ENCODE measurements around the gene CLDN34.

CLDN34 gene

DNA sequence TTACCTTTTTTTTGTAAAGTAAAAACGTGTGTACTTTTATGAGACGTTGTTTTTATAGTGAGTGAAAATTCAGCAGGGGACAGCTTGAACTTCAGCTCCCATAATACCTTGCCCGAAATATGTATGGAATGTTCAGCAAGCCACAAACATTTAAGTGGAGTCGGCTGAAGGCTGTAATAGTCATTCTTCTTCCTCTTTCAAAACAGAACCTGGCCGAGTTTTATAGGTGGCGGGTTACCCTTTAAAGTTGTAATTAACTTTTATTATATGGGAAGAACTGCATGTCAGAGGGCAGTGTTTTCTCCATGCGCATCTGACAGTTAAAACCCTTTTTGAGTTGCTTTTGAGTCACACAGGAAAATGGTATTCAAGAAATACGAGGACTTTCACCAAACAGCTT is 50.7 kb downstream of the CLDN34 start:
- no peak for FAIRE-seq

Measured in G401.6 (cell line).